Stimulated activated naive CD8-positive, alpha-beta T cell treated with anti-CD3 and anti-CD28 coated beads, Interleukin-15, Interleukin-2, amounts not matched to agents 100 U/mL and 50 U/mL, for 24 hours (primary cell): ENCODE measurements around the gene ME2.
"Not testable (repeated sequence)": the region's sequence is repeated elsewhere in the genome, so short reads cannot be mapped to it uniquely, and the experiment has no call there.

Experiments used
- ATAC-seq: fragments of 150-1000 bp; cut with Tn5 transposase; one replicate; pipeline ENCODE4 v1.10.0; 2021
- DNase-seq: peaks from one replicate; pipeline ENCODE4 v3.0.0; 2021

ME2 gene

GRCh38 chr18:50977037-50977760 is 98.3 kb downstream of the ME2 start:
- no peak for ATAC-seq
- DNase-seq: no peak

DNA sequence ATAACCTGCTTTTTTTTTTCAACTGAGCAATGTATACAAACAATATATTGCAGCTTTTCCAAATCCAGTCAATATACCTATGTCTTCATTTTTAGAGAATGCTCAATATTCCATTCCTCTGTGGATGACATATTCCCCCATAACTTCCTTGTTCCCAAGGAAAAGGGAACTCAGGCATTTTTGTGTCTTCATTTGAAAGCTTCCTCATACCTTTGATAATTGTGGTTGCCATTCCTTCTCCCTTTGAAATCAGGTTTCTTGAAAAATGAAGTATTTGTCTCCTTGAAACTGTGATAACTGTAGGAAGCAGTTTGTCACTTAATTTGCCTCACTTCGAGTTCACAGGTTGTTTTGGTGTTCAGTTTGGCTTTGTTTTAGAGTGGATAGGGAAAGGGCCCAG is 102.5 kb downstream of the ME2 start:
- DNase-seq (no peak), ATAC-seq (no peak)

DNA sequence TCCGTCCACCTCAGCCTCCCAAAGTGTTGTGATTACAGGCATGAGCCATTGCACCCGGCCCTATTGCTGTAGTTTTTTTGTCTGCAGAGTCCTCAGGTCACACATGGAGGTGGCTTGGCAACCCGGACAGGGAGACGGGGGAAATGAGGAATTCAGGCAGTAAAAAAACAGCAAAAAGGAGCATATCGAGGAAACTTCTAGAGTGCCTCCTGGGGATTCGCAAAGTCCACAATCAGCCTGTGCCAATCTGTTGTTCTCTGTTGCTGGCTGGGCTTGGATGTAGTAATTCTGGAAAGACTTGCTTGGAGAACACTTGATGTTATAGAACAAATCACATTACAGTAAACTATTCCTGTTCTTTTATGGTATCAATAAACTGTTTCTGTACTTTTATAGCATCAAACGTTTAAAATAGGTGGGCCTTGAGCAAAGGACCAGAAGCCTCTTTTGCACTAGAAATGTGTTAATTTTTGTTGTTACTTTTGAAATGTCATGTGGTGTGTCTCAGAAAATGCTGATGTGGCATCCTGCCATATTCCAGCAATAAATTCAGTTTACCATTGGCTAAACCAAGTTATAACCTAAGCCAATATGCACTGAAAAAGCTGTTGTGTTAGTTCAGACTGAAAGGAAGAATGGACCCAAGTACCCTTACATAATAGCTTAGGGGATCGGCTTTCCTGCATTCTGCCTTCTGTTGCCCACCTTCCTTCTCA is 103.3 kb downstream of the ME2 start:
- ATAC-seq (no peak), DNase-seq (no peak)

DNA sequence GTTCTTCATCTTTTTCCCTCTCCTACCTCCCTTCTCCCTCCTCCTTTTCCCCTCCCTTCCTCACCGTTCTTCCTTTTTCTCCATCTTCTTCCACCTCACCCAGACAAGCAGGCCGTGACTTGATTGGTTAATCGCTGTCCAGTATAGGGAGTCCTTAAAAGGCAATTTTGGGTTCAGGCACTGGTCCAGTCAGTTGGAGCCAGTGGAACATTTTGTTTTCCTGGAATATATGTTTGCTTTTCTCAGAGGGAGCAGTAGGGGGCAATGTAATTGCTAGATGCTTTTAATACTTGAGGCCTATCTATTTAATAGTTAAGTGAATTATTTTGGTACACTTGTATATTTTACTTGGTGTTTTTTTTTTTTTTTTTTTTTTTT is 103.9 kb downstream of the ME2 start:
- ATAC-seq (no peak), DNase-seq (no peak)

GRCh38 chr18:50986360-50987087 is 107.6 kb downstream of the ME2 start:
- ATAC-seq: no peak
- no peak for DNase-seq

DNA sequence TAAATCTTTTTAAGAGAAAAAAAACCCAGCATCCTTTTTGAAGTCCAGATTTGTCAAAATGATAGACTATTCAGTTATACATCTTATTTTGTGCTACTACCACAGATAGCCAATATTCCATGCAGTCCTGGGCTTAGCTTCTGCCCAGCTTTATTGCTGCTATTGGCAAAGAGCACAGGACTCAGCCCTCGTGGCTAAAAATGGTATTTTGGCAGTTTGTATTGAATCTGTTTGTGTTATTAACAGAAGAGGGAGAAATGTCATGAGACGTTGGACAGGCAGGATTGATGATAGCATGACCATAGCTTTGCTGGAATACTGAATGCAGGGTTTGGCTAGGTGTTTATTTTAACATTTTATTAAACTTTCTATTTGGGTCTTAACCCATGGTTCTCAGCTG is 108.3 kb downstream of the ME2 start:
- ATAC-seq: no peak
- DNase-seq: no peak

- no peak for DNase-seq
- no peak for ATAC-seq
Measured at GRCh38 chr18:50989711-50990110, 110.8 kb downstream of the ME2 start.

GRCh38 chr18:50992351-50992762 is 113.4 kb downstream of the ME2 start:
- DNase-seq (no peak), ATAC-seq (no peak)

DNA sequence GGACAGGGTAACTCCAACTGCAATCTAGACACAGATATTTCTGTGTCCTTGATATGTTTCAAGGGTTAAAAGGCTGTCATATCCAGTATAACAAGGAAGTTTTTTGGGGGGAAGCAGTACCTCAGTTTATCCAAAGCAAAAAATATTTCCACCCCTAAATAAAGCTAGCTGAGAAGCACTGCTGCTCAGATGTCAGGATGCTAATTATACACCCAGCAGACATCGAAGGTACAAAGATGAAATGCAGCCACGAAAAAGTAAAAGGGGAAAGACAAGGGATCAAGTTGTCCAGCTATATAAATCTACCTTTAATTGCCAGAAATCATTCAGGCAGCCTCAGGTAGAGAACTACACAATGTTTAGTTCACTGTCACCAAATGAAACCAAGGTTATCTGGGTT is 115.1 kb downstream of the ME2 start:
- DNase-seq (no peak), ATAC-seq (no peak)

DNA sequence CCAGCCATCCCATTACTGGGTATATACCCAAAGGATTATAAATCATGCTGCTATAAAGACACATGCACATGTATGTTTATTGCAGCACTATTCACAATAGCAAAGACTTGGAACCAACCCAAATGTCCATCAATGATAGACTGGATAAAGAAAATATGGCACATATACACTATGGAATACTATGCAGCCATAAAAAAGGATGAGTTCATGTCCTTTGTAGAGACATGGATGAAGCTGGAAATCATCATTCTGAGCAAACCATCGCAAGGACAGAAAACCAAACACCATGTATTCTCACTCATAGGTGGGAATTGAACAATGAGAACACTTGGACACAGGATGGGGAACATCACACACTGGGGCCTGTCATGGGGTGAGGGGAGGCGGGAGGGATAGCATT is 124.3 kb downstream of the ME2 start:
- not testable (repeated sequence) for ATAC-seq, DNase-seq
